Head of caudate nucleus (tissue), 42 donors: ENCODE measurements around the gene TIA1.
"Not testable (repeated sequence)": the region's sequence is repeated elsewhere in the genome, so short reads cannot be mapped to it uniquely, and the experiment has no call there.

Experiments
- DNase-seq, 42 donors: peaks; one replicate each; pipeline versions ENCODE4 v3.0.0 to v3.0.0-alpha.2; 2020 to 2021; ENCODE audit warnings: mixed read lengths in 7 of 42
- intact Hi-C: fragments of 100-400 bp; cut with DNase I; formaldehyde crosslinking; loops from one replicate; pipeline ENCODE4 v1.15.0; 2022

Gene TIA1

GRCh38 chr2:70233926-70234325 is 14.5 kb downstream of the TIA1 start:
- intact Hi-C loops, result no loop called here
- DNase-seq, result no peak

- intact Hi-C loops, result no loop called here
Observed at GRCh38 chr2:70226781-70227180, 21.6 kb downstream of the TIA1 start.

DNA sequence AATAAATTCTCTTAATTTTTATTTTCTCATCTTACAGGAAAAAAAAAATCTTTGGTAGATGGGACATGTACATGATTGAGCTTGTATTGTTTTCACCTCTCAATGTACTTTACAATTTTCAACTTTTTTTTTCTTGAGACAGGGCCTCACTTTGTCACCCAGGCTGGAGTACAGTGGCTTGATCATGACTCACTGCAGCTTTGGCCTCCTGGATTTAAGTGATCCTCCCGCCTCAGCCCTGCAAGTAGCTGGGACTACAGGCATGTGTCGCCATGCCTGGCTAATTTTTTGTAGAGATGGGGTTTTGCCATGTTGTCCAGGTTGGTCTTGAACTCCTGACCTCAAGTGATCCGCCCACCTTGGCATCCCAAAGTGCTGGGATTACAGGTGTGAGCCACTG is 25.1 kb downstream of the TIA1 start:
- DNase-seq, intact Hi-C loops: not testable (repeated sequence)

More at GRCh38 chr2:70226781-70227180, 21.6 kb downstream of the TIA1 start:
- no peak for DNase-seq

DNA sequence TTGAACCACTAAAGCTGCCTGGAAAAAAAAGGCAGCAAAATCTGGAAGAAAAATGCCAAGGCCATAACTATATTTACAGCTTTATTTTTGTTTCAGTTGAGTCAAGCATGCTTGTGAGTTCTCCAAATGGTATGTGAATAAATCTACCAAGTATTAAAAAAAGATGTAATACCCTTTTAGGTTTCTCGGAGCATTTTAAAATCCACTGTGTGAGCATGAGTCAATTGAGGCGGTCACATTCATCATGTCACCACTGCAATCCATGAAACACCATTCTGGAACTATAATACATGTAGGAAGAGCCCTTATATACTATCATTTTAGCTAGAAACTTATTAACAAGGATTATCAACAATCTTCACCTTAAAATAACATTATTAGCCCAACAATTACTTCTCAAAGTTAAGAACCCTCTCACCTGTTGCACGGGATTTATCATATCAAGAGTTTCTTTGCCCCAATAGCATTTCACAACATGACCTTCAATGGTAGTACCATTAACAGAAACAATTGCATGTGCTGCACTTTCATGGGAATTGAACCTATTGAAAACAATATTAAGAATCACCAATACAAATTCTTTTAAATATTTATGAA is 33.4 kb downstream of the TIA1 start:
- no peak for DNase-seq
- intact Hi-C loops, result no loop called here

GRCh38 chr2:70214365-70214764 is 34.1 kb downstream of the TIA1 start:
- intact Hi-C loops, result no loop called here
- DNase-seq, result no peak

GRCh38 chr2:70212298-70212932 is 36.0 kb downstream of the TIA1 start:
- intact Hi-C loops, result no loop called here
- DNase-seq, result no peak

GRCh38 chr2:70211595-70211994 is 36.8 kb downstream of the TIA1 start:
- intact Hi-C loops, result no loop called here

GRCh38 chr2:70204452-70204851 is 44.0 kb downstream of the TIA1 start:
- intact Hi-C loops, result no loop called here

More at GRCh38 chr2:70211595-70211994, 36.8 kb downstream of the TIA1 start:
- DNase-seq, result no peak

DNA sequence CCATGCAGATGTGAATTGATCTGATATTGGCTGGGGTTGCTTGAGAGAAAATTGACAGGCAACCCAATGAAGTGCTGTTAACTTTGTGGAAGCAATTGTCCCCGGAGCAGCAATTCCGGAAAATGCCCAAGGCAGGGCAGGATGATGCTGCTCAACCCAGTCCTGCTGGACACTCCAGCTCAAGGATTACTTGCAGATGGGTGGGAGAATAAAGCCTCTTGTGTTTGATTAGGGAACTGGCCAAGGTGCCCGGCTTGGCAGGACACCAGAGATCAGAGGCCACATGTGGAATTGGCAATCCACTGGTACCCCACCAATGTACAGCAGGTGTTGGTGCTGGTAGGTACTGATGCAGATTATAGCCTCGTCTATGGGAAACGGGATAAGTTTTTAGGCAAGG is 45.3 kb downstream of the TIA1 start:
- intact Hi-C loops, result no loop called here
- DNase-seq, result no peak

More at GRCh38 chr2:70204452-70204851, 44.0 kb downstream of the TIA1 start:
- DNase-seq, result no peak

DNA sequence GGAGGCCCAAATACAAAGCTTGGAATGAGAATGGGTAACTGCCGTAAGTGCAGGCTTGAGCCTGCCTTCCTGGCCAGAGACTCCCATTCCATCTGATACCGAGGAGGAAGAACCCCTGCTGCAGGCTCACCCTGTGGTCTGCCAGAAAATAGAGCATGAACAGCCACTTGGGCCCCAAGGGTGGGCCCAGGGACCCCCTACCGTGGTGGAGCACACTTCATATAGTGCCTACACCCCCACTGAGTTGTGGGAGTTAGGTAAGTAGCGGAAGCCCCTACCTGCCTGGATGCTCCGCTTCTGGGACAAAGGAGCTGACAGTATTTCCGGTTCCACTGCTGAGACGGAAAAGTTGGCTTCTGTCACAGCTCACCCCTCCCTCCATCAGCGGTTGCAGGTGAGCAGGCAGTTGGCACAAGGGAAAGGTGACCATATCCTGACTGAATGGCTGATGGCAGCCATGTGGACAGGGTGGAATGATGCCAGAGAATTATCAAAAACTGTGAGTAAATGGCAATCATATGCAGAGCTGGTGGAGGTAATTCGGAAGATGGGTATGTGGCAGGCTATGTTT is 46.1 kb downstream of the TIA1 start:
- intact Hi-C loops, result no loop called here
- DNase-seq, result no peak

DNA sequence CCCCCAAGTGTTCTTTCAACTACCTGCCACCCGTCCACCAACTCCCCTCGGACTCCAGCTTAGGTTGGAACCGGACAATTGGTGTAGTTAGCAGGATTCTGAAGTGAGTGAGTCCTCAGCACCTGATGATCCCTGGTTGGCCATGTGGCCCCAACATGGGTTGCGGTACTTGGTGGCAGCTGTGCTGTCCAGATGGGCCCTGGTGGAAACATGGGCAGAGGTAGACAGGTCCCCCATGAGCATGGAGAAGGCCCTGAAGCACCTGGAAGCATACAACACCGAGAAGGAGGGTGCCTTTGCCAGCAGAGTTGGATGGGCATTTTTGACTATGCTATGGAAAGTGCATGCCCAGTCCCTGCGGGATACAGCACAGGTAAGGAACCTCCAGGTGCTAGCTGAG is 46.6 kb downstream of the TIA1 start:
- DNase-seq, result no peak
- intact Hi-C loops, result no loop called here

DNA sequence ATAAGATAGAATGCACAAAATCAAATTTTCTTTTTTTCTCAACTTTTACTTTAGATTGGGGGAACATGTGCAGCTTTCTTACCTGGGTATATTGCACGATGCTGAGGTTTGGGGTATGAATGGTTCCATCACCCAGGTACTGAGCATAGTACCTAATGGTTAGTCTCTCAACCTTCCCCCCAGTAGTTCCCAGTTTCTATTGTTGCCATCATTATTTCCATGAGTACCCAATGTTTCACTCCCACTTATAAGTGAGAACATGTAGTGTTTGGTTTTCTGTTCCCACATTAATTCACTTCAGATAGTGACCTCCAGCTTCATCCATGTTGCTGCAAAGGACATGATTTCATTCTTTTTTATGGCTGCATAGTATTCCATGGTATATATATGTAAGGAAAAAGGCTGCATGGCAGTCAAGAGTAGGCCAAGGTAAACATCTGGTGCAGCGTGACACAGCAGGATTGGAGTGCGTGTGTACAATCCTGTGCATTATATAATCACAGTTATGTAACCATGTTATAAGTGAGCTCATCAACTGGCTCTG is 47.1 kb downstream of the TIA1 start:
- DNase-seq, result no peak
- intact Hi-C loops, result no loop called here

DNA sequence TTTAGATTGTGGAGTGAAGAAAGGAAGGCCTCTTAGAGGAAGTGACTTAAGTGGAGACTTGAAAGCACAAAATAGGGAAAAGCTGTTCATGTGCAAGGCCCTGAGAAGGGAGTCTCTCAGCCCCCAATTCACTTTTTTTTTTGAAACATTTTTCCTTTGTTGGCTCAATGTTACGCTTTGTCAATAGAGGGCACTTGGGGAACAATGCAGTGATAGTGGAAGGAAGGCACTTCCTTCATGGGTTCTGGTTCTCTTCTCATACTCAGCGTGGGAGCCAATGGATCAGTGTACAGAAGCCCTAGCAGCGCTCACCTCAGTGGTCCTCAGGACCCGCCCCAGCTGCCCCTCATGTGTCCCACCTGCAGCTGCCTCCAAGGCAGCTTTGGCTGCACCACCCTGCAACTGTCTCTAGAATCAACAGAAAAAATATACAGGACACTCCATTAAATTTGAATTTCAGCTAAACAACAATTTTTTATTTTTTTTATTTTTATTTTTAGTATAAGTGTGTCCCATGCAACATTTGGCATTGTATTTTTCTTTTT is 49.0 kb downstream of the TIA1 start:
- intact Hi-C loops, result no loop called here
- DNase-seq, result no peak

DNA sequence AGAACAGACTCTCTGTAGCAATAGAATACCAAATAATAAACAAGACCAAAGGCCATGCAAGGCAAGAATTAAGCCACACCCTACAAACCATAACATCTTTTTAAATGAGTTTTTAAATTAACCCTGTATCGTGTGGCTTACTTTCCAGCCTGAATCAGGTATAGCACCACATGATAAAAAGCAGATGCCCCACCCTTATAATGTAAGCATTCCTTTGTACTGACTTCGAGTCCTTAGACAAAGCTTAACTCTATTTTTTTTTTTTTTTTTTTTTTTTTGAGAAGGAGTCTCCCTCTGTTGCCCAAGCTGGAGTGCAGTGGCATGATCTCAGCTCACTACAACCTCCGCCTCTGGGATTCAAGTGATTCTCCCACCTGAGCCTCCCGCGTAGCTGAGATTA is 55.9 kb downstream of the TIA1 start:
- intact Hi-C loops, result no loop called here
- DNase-seq, result no peak

GRCh38 chr2:70191244-70191735 is 57.1 kb downstream of the TIA1 start:
- no peak for DNase-seq
- intact Hi-C loops, result loop anchor here (2.0 kb wide), 1 partner anchor 58 kb away; the partner anchor contains the start of gene TIA1

GRCh38 chr2:70190418-70191243 is 57.8 kb downstream of the TIA1 start, which contains the start of gene C2orf42:
C2orf42 (minus strand) TSS chr2:70191019; CDS start chr2:70181985, 9,034 bp downstream.
- intact Hi-C loops, result loop anchor here (2.0 kb wide), 1 partner anchor 58 kb away; the partner anchor contains the start of gene TIA1

DNA sequence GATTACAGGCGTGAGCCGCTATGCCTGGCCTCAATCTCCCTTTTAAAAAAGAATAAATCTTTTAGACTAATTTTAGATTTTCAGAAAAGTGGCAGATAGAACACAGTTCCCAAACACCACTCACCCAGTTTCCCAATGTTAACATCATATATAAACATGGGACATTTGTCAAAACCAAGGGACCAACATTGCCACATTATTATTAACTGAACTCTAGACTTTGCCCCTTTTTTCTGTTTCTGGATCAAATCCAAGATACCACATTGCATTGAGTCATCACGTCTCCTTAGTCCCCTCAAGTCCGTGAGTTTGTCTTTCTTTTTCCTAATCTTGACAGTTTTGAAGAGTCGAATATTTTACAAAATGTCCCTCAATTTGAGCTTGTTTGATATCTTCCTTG is 60.0 kb downstream of the TIA1 start:
- intact Hi-C loops, result no loop called here
- DNase-seq, result no peak

More at GRCh38 chr2:70190418-70191243, 57.8 kb downstream of the TIA1 start, which contains the start of gene C2orf42:
- peak; percentile 93 to 99 (median 96) for DNase-seq

DNA sequence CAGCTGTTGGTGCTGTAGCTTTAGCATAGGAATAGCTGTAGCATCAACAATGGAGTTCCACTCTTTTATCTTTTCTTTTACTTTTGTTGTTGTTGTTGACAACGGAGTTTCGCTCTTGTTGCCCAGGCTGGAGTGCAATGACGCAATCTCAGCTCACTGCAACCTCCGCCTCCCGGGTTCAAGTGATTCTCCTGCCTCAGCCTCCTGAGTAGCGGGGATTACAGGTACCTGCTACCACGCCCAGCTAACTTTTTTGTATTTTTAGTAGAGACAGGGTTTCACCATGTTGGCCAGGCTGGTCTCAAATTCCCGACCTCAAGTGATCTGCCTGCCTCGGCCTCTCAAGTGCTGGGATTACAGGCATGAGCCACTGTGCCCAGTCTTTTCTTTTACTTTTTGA is 61.3 kb downstream of the TIA1 start:
- DNase-seq, intact Hi-C loops: not testable (repeated sequence)

- no peak for DNase-seq
- intact Hi-C loops, result no loop called here
Observed at GRCh38 chr2:70182689-70183088, 65.7 kb downstream of the TIA1 start.
